ENCODE results near the gene MFAP4. TPM values are rescaled to one million over a fixed set of nuclear protein-coding genes. Genes with fewer than 3 reads are reported as not detected.

Gene MFAP4
- total and polyA plus RNA-seq, 9 of the 15 experiments (the other 6 are each of a cell fraction or from before 2014, with no cell fraction given), result 0.07 to 0.24 TPM; not detected in 7

DNA sequence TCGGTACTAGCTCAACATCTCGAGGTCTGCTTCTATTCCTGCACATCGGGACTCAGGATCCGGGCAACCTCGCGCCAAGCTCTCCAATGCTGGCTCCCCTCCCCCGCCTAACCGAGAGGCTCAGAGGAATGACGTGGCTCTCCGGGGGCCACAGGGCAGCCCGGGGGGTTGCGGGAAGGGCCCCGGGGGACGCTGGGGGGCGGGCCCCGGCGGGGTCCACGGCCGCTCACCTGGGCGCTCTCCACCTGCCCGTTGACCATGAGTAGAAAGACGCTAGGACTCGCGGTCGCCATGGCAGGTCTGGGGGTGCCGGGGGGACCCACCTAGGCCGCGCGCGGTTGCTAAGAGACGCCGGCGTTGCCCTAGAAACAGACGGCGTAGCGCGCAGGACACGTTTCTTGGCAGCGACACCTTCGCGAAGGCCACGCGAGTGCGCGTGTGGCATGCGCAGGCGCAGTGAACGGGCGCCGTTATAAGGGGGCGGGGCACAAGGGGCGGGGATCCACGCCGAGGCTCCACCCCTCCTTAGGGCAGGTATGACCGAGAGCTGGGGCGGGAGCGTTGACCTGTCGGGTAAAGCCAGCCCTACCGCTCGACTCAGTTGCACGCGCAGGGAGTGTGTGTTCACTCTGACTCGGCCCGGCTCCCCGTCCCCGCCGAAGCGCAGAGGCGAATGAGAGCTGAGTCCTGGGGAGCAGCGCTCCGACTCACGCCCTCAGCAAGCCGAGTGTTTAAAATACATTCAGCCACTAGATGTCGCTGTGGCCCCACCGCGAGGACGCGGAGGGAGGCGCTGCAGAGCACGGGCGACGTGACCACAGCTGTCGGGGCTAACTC lies 24.5 kb downstream of the MFAP4 start, which contains the start of gene B9D1 (continued):
- TF ChIP-seq RREB1 (CRISPR knock-in tag; IDR thresholded peaks at IDR 0.05) (no peak), ESRRA (IDR thresholded peaks at IDR 0.05; ENCODE audit: borderline replicate concordance, low read depth) (peak; percentile 28; the same call in 1 of the 2 replicates), HCFC1 (IDR thresholded peaks at IDR 0.05; ENCODE audit: low read depth, low read length) (peak; percentile 40; the same call in 1 of the 2 replicates), CHD4 (IDR thresholded peaks at IDR 0.05; ENCODE audit: insufficient read depth, insufficient replicate concordance, low read depth, low read length, poor library complexity, severe bottlenecking) (no peak), SAP30 (IDR thresholded peaks at IDR 0.05; ENCODE audit: borderline replicate concordance, insufficient read depth, low read depth, low read length, poor library complexity, severe bottlenecking) (peak; percentile 34), SMARCC2 (IDR thresholded peaks at IDR 0.05; ENCODE audit: low read depth) (no peak), L3MBTL2 (IDR thresholded peaks at IDR 0.05) (peak; percentile 63; the same call in 1 of the 2 replicates), RBM39 (optimal IDR thresholded peaks at IDR 0.05; ENCODE audit: low read depth, low read length) (no peak), POLR2AphosphoS2 (IDR thresholded peaks at IDR 0.05; ENCODE audit: low read length) (no peak), EGR1 (conservative IDR thresholded peaks at IDR 0.05) (0 out of 2 replicates have a peak, but pooled peaks have one; percentile 34), ILF3 (IDR thresholded peaks at IDR 0.05; ENCODE audit: borderline replicate concordance) (no peak), RBFOX2 (IDR thresholded peaks at IDR 0.05; ENCODE audit: low read depth, low read length) (peak; percentile 67), POLR3G (IDR thresholded peaks at IDR 0.05; ENCODE audit: extremely low read depth, insufficient read length, insufficient replicate concordance) (no peak), ZNF280B (CRISPR knock-in tag; IDR thresholded peaks at IDR 0.05) (no peak)
